ENCODE measurements around the gene BOLA1.
"Not testable (repeated sequence)": the region's sequence is repeated elsewhere in the genome, so short reads cannot be mapped to it uniquely, and the experiment has no call there.

BOLA1 gene

DNA sequence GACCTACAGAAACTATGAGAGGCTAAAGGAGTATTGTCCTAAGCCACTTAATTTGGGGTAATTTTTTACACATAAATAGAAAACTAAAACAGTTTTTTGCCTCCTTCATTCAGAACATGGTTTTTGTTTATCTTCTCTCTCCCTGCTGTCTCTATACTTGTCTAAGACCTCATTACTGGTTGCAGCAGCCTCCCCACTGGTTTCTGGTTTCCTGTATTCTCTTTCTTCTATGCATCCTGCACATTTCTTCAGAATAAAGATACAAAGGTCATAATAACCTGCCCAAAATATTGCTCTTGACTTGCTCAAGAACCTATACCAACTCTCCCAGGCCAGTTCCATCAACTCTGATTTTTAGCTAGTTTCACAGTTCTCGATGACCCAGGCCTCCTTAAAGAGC, 19.8 kb upstream of the BOLA1 start:
- FAIRE-seq (no peak), DNase-seq (ENCODE audit: insufficient read length, low spot score) (no peak)
- no peak for TF ChIP-seq POLR2A (IDR thresholded peaks at IDR 0.05; ENCODE audit: low read depth, low read length)
- no peak for TF ChIP-seq PAX5 (IDR thresholded peaks at IDR 0.05; ENCODE audit: insufficient read depth, low read length, severe bottlenecking)
- no peak for TF ChIP-seq POLR2AphosphoS5 (IDR thresholded peaks at IDR 0.05; ENCODE audit: low read depth, low read length)
- TF ChIP-seq TAF1 (IDR thresholded peaks at IDR 0.05; ENCODE audit: low read depth, low read length): no peak
- TF ChIP-seq POU2F2 (IDR thresholded peaks at IDR 0.05; ENCODE audit: low read depth, low read length): no peak
- TF ChIP-seq SPI1 (IDR thresholded peaks at IDR 0.05; ENCODE audit: low read depth, low read length): no peak

DNA sequence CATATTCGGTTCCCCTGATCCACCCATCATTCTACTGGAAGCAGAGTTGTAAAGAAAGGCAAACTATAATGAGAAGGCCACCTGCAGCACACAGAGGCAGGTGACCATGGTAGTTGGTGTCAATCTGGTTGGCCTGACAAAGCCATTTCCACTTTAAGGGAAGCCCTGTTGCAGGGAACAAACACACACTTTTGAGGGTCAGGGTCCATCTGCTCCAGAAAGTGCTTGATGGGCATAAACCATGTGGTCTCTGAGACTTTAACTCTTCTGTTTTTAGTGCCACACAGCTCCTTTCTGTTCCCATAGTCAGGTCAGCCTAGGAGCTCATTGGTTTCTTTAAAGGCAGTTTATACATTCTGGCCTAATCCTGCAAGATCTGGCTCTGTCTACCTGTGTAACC, 17.5 kb upstream of the BOLA1 start:
- FAIRE-seq: no peak
- no peak for DNase-seq (ENCODE audit: insufficient read length, low spot score)
- TF ChIP-seq POLR2AphosphoS5 (IDR thresholded peaks at IDR 0.05; ENCODE audit: low read depth, low read length): no peak
- TF ChIP-seq PAX5 (IDR thresholded peaks at IDR 0.05; ENCODE audit: insufficient read depth, low read length, severe bottlenecking): no peak
- TF ChIP-seq POU2F2 (IDR thresholded peaks at IDR 0.05; ENCODE audit: low read depth, low read length): no peak
- no peak for TF ChIP-seq POLR2A (IDR thresholded peaks at IDR 0.05; ENCODE audit: low read depth, low read length)
- TF ChIP-seq TAF1 (IDR thresholded peaks at IDR 0.05; ENCODE audit: low read depth, low read length): no peak
- no peak for TF ChIP-seq SPI1 (IDR thresholded peaks at IDR 0.05; ENCODE audit: low read depth, low read length)

DNA sequence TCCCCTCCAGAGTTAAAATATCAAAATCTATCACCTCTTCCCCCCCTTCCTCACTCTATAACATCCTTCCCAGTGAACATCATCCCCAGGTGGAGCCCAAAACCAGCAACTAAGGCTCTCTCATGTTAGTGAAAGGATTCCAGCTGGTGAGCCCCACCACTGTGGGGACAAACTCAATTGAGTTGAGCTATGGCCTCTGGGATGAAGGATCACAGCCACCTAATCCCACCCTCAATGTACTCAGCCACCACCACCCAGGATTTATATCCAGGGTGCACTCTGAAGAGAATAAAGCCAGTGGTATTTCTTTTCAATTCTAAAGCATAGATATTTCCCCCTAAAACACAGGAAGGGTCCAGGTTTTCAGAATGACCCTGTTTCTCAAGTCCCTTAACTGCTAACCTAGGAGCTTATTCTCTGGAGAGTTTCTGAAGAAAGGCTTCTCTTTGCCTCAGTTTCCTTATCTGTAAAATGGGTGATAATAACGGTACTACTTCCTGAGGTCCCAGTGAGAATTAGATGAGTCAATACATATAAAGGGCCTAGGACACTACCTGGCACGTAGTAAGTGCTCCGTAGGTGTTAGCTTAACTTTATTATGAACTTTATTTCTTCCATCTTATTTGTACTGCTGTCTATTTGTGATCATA, 15.6 kb upstream of the BOLA1 start:
- no peak for DNase-seq (ENCODE audit: insufficient read length, low spot score)
- TF ChIP-seq POLR2AphosphoS5 (IDR thresholded peaks at IDR 0.05; ENCODE audit: low read depth, low read length): no peak
- no peak for TF ChIP-seq TAF1 (IDR thresholded peaks at IDR 0.05; ENCODE audit: low read depth, low read length)
- no peak for TF ChIP-seq SPI1 (IDR thresholded peaks at IDR 0.05; ENCODE audit: low read depth, low read length)
- no peak for TF ChIP-seq POU2F2 (IDR thresholded peaks at IDR 0.05; ENCODE audit: low read depth, low read length)
- no peak for TF ChIP-seq POLR2A (IDR thresholded peaks at IDR 0.05; ENCODE audit: low read depth, low read length)
- no peak for TF ChIP-seq PAX5 (IDR thresholded peaks at IDR 0.05; ENCODE audit: insufficient read depth, low read length, severe bottlenecking)
- FAIRE-seq: no peak

GRCh38 chr1:149884433-149885338, 14.7 kb upstream of the BOLA1 start:
- FAIRE-seq (no peak), DNase-seq (ENCODE audit: insufficient read length, low spot score) (no peak)
- TF ChIP-seq PAX5 (IDR thresholded peaks at IDR 0.05; ENCODE audit: insufficient read depth, low read length, severe bottlenecking): no peak
- TF ChIP-seq POLR2AphosphoS5 (IDR thresholded peaks at IDR 0.05; ENCODE audit: low read depth, low read length): no peak
- TF ChIP-seq SPI1 (IDR thresholded peaks at IDR 0.05; ENCODE audit: low read depth, low read length): peak; percentile 56

GRCh38 chr1:149885339-149886120, 13.8 kb upstream of the BOLA1 start:
- TF ChIP-seq TAF1 (IDR thresholded peaks at IDR 0.05; ENCODE audit: low read depth, low read length) (0 out of 2 replicates have a peak, but pooled peaks have one; percentile 52), POLR2A (IDR thresholded peaks at IDR 0.05; ENCODE audit: low read depth, low read length) (peak; percentile 88), POU2F2 (IDR thresholded peaks at IDR 0.05; ENCODE audit: low read depth, low read length) (peak; percentile 60; the same call in 1 of the 2 replicates), PAX5 (IDR thresholded peaks at IDR 0.05; ENCODE audit: insufficient read depth, low read length, severe bottlenecking) (no peak), SPI1 (IDR thresholded peaks at IDR 0.05; ENCODE audit: low read depth, low read length) (no peak; the same call in 1 of the 2 replicates), POLR2AphosphoS5 (IDR thresholded peaks at IDR 0.05; ENCODE audit: low read depth, low read length) (peak; percentile 93)
- DNase-seq (ENCODE audit: insufficient read length, low spot score) (no peak), FAIRE-seq (no peak)

DNA sequence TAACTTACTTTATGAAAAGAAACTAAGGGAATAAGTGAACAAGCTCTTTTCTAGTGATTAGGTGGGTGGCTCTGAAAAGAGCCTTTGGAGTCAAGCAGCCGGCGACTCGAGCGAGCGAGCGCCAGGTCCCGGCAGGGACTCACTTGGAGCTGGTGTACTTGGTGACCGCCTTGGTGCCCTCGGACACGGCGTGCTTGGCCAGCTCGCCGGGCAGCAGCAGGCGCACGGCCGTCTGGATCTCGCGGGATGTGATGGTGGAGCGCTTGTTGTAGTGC, 13.3 kb upstream of the BOLA1 start:
- not testable (repeated sequence) for FAIRE-seq; DNase-seq (ENCODE audit: insufficient read length, low spot score)
- TF ChIP-seq POLR2A (IDR thresholded peaks at IDR 0.05; ENCODE audit: low read depth, low read length) (peak; percentile 66), POLR2AphosphoS5 (IDR thresholded peaks at IDR 0.05; ENCODE audit: low read depth, low read length) (peak; percentile 77)

- FAIRE-seq (peak; percentile 70), DNase-seq (ENCODE audit: insufficient read length, low spot score) (peak; percentile 56)
- TF ChIP-seq POLR2AphosphoS5 (IDR thresholded peaks at IDR 0.05; ENCODE audit: low read depth, low read length) (peak; percentile 97), SPI1 (IDR thresholded peaks at IDR 0.05; ENCODE audit: low read depth, low read length) (no peak), POU2F2 (IDR thresholded peaks at IDR 0.05; ENCODE audit: low read depth, low read length) (peak; percentile 99), TAF1 (IDR thresholded peaks at IDR 0.05; ENCODE audit: low read depth, low read length) (peak; percentile 90), PAX5 (IDR thresholded peaks at IDR 0.05; ENCODE audit: insufficient read depth, low read length, severe bottlenecking) (no peak), POLR2A (IDR thresholded peaks at IDR 0.05; ENCODE audit: low read depth, low read length) (peak; percentile 97)
These were observed 12.8 kb upstream of the BOLA1 start for GRCh38 chr1:149886396-149887195.

GRCh38 chr1:149887196-149887455, 12.2 kb upstream of the BOLA1 start:
- FAIRE-seq; DNase-seq (ENCODE audit: insufficient read length, low spot score): not testable (repeated sequence)
- peak; percentile 4; the same call in 1 of the 2 replicates for TF ChIP-seq POLR2AphosphoS5 (IDR thresholded peaks at IDR 0.05; ENCODE audit: low read depth, low read length)
- TF ChIP-seq POLR2A (IDR thresholded peaks at IDR 0.05; ENCODE audit: low read depth, low read length): 0 out of 2 replicates have a peak, but pooled peaks have one; percentile 65

All from GM12891 (cell line).